ENCODE results near the gene NCAN. TPM values are rescaled to one million over a fixed set of nuclear protein-coding genes. Genes with fewer than 3 reads are reported as not detected.
"Not testable (repeated sequence)": the region's sequence is repeated elsewhere in the genome, so short reads cannot be mapped to it uniquely, and the experiment has no call there.

Gene NCAN
- total RNA-seq, 1 donor from 2014 or later = not detected

- no peak for TF ChIP-seq CTCF (conservative IDR thresholded peaks at IDR 0.05; ENCODE audit: low read depth, low read length)
- DNase-seq (ENCODE audit: low read depth) = no peak
Observed at GRCh38 chr19:19215792-19216191, 4.0 kb downstream of the NCAN start.

GRCh38 chr19:19217099-19217498 is 5.3 kb downstream of the NCAN start:
- TF ChIP-seq CTCF (conservative IDR thresholded peaks at IDR 0.05; ENCODE audit: low read depth, low read length) = peak; percentile 29
- no peak for DNase-seq (ENCODE audit: low read depth)
- H3K4me3 ChIP-seq (ENCODE audit: low read depth, low read length) = no peak overlapping the region

More at GRCh38 chr19:19215792-19216191, 4.0 kb downstream of the NCAN start:
- H3K4me3 ChIP-seq (ENCODE audit: low read depth, low read length) = no peak overlapping the region

- TF ChIP-seq CTCF (conservative IDR thresholded peaks at IDR 0.05; ENCODE audit: low read depth, low read length) = no peak
- H3K4me3 ChIP-seq (ENCODE audit: low read depth, low read length) = no peak overlapping the region
- no peak for DNase-seq (ENCODE audit: low read depth)
Observed at GRCh38 chr19:19218911-19219310, 7.2 kb downstream of the NCAN start.

DNA sequence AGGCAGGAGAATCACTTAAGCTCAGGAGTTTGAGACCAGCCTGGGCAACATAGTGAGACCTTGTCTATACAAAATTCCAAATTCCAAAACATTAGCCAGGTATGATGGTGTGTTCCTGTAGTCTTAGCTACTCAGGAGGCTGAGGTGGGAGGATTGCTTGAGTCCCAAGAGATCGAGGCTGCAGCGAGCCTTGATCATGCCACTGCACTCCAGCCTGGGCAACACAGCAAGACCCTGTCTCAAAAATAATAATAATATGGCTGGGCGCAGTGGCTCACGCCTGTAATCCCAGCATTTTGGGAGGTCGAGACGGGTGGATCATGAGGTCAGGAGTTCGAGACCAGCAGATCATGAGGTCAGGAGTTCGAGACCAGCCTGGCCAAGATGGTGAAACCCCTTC is 9.2 kb downstream of the NCAN start:
- H3K4me3 ChIP-seq (ENCODE audit: low read depth, low read length); DNase-seq (ENCODE audit: low read depth): not testable (repeated sequence)

- no peak overlapping the region for H3K4me3 ChIP-seq (ENCODE audit: low read depth, low read length)
- no peak for DNase-seq (ENCODE audit: low read depth)
- TF ChIP-seq CTCF (conservative IDR thresholded peaks at IDR 0.05; ENCODE audit: low read depth, low read length) = no peak
Observed at GRCh38 chr19:19223060-19223459, 11.3 kb downstream of the NCAN start.

DNA sequence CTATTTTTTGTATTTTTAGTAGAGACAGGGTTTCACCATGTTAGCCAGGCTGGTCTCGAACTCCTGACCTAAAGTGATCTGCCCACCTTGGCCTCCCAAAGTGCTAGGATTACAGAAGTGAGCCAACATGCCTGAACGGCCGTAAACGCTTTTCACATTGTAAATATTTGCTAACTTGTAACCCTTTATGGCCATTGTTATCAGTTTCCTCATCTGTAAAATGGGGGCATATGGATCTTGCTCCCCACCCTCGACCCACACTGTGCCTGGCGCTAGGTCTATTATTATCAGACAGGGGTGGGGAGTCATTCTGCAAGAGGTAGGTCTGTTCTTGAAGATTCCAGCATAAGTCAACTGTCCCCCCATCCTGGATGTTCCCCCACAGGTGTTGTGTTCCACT is 11.9 kb downstream of the NCAN start:
- TF ChIP-seq CTCF (conservative IDR thresholded peaks at IDR 0.05; ENCODE audit: low read depth, low read length) = no peak
- DNase-seq (ENCODE audit: low read depth) = no peak

GRCh38 chr19:19224150-19224851 is 12.5 kb downstream of the NCAN start:
- no peak for TF ChIP-seq CTCF (conservative IDR thresholded peaks at IDR 0.05; ENCODE audit: low read depth, low read length)
- no peak overlapping the region for H3K4me3 ChIP-seq (ENCODE audit: low read depth, low read length)
- DNase-seq (ENCODE audit: low read depth) = no peak

More for the DNA sequence above, 11.9 kb downstream of the NCAN start:
- H3K4me3 ChIP-seq (ENCODE audit: low read depth, low read length) = no peak overlapping the region
